ENCODE data around the gene NR4A3.

The NR4A3 gene

GRCh38 chr9:99885747-99886146 is 64.1 kb downstream of the NR4A3 start:
- POLR2A ChIA-PET, result no interaction called here
- DNase-seq (ENCODE audit: low read depth, low spot score), result no peak
- no peak overlapping the region for H3K4me3 ChIP-seq (ENCODE audit: low read depth, low read length)
- TF ChIP-seq, protein P1, sequence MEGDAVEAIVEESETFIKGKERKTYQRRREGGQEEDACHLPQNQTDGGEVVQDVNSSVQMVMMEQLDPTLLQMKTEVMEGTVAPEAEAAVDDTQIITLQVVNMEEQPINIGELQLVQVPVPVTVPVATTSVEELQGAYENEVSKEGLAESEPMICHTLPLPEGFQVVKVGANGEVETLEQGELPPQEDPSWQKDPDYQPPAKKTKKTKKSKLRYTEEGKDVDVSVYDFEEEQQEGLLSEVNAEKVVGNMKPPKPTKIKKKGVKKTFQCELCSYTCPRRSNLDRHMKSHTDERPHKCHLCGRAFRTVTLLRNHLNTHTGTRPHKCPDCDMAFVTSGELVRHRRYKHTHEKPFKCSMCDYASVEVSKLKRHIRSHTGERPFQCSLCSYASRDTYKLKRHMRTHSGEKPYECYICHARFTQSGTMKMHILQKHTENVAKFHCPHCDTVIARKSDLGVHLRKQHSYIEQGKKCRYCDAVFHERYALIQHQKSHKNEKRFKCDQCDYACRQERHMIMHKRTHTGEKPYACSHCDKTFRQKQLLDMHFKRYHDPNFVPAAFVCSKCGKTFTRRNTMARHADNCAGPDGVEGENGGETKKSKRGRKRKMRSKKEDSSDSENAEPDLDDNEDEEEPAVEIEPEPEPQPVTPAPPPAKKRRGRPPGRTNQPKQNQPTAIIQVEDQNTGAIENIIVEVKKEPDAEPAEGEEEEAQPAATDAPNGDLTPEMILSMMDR (IDR thresholded peaks at IDR 0.05; ENCODE audit: insufficient read depth, low read length, missing control alignments), result no peak
- CTCF ChIA-PET, result interaction anchor here (1.0 to 1.1 kb wide), 2 partner anchors 10 to 21 kb away, joined by 3 read pairs; no protein-coding TSS in a partner anchor

DNA sequence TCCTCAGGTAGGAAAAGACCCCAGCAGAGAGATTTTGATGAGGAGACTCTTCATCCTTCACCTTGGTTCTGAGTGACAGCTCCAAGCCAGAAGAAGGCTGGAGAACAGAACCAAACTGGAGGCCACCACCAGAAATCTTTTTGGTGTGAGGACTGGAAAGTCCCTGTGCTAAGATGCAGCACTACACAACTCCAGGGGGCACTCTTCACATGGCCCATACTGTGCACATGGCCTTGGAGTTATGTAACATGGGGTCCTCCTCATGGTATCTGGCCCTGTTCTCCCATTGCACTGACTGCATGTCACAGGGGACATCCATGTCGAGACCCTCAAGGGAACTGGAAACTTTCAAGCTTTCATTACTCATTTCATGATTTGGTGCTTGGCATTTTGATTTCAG is 67.4 kb downstream of the NR4A3 start:
- ChIA-PET CTCF (no interaction called here), POLR2A (no interaction called here)
- no peak overlapping the region for H3K4me3 ChIP-seq (ENCODE audit: low read depth, low read length)
- no peak for DNase-seq (ENCODE audit: low read depth, low spot score)
- TF ChIP-seq, protein P1 (IDR thresholded peaks at IDR 0.05; ENCODE audit: insufficient read depth, low read length, missing control alignments), result no peak

GRCh38 chr9:99894826-99895225 is 73.1 kb downstream of the NR4A3 start:
- POLR2A ChIA-PET, result interaction anchor here (0.6 kb wide), 1 partner anchor 16 kb away, joined by 4 read pairs; no protein-coding TSS in a partner anchor
- CTCF ChIA-PET, result no interaction called here
- no peak for DNase-seq (ENCODE audit: low read depth, low spot score)
- TF ChIP-seq, protein P1 (IDR thresholded peaks at IDR 0.05; ENCODE audit: insufficient read depth, low read length, missing control alignments), result no peak
- H3K4me3 ChIP-seq (ENCODE audit: low read depth, low read length), result no peak overlapping the region

DNA sequence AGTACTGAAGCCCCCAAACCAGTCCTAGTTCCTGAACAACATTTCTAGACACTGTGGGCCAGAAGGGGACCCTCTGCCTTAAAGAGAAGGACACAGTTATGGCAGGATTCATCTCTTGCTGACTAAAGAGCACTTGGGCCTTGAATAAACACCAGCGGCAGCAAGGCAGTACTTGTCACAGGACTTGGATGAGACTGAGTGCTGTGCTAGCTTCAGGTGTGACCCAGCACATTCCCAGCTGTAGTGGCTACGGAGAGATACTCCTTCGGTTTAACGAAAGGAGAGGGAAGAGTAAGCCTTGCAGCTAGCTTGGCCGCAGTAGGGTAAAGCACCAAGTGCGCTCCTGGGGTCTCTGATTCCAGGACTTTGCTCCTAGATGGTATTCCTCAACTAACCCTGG is 73.8 kb downstream of the NR4A3 start:
- TF ChIP-seq, protein P1 (IDR thresholded peaks at IDR 0.05; ENCODE audit: insufficient read depth, low read length, missing control alignments), result no peak
- DNase-seq (ENCODE audit: low read depth, low spot score), result no peak
- CTCF ChIA-PET, result interaction anchor here (0.6 kb wide), 1 partner anchor 10 kb away, joined by 3 read pairs; no protein-coding TSS in a partner anchor
- POLR2A ChIA-PET, result no interaction called here
- no peak overlapping the region for H3K4me3 ChIP-seq (ENCODE audit: low read depth, low read length)

DNA sequence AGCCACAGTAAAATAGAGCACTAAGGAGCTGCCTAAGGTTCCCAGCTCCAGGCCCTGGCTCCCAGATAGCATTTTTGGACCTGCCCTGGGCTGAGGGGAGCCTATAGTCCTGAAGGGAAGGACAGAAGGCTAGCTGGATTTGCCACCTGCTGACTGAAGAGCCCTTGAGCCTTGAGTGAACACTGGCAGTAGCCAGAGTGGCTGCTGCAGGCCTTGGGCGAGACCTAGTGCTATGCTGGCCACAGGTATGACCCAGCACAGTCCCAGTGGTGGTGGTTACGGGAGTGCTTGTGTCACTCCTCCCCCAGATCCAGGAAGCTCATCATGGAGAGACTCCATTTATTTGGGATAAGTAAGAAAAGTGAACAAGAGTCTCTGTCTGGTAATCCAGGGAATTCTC is 74.4 kb downstream of the NR4A3 start:
- ChIA-PET POLR2A (no interaction called here), CTCF (interaction anchor here (0.6 kb wide), 1 partner anchor 11 kb away, joined by 3 read pairs; no protein-coding TSS in a partner anchor)
- H3K4me3 ChIP-seq (ENCODE audit: low read depth, low read length), result no peak overlapping the region
- DNase-seq (ENCODE audit: low read depth, low spot score), result no peak
- TF ChIP-seq, protein P1 (IDR thresholded peaks at IDR 0.05; ENCODE audit: insufficient read depth, low read length, missing control alignments), result no peak

DNA sequence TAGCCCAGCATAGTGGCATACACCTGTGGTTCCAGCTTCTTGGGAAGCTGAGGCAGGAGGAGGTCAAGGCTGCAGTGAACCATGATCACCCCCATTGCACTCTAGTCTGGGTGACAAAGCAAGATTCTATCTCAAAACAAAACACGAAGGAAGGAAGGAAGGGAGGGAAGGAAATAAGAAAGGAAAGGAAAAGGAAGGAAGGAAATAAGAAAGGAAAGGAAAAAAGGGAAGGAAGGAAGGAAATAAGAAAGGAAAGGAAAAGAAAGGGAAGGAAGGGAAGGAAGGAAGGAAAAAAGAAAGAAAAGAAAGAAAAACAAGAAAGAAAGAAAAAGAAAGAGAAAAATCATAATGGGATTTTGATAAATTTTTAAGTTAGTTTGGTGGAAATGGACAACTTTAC is 81.7 kb downstream of the NR4A3 start:
- H3K4me3 ChIP-seq (ENCODE audit: low read depth, low read length), result no peak overlapping the region
- DNase-seq (ENCODE audit: low read depth, low spot score), result no peak
- CTCF ChIA-PET, result no interaction called here
- POLR2A ChIA-PET, result no interaction called here
- TF ChIP-seq, protein P1 (IDR thresholded peaks at IDR 0.05; ENCODE audit: insufficient read depth, low read length, missing control alignments), result no peak

Data from AG04449 (cell line).